ENCODE results near the gene DNAJC5.

- TF ChIP-seq, protein P1, sequence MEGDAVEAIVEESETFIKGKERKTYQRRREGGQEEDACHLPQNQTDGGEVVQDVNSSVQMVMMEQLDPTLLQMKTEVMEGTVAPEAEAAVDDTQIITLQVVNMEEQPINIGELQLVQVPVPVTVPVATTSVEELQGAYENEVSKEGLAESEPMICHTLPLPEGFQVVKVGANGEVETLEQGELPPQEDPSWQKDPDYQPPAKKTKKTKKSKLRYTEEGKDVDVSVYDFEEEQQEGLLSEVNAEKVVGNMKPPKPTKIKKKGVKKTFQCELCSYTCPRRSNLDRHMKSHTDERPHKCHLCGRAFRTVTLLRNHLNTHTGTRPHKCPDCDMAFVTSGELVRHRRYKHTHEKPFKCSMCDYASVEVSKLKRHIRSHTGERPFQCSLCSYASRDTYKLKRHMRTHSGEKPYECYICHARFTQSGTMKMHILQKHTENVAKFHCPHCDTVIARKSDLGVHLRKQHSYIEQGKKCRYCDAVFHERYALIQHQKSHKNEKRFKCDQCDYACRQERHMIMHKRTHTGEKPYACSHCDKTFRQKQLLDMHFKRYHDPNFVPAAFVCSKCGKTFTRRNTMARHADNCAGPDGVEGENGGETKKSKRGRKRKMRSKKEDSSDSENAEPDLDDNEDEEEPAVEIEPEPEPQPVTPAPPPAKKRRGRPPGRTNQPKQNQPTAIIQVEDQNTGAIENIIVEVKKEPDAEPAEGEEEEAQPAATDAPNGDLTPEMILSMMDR (IDR thresholded peaks at IDR 0.05): no peak
- no peak for TF ChIP-seq POLR2AphosphoS5 (IDR thresholded peaks at IDR 0.05)
Measured at GRCh38 chr20:63908008-63908682, 13.2 kb downstream of the DNAJC5 start.

All from prostate gland (tissue), 2 donors.